ENCODE measurements around the gene TRIP6. TPM values are rescaled to one million over a fixed set of nuclear protein-coding genes. Genes with fewer than 3 reads are reported as not detected.

The TRIP6 gene
- total RNA-seq, 1 donor from 2014 or later: 78.9 TPM

- Mint-ChIP-seq H3K4me3 (peak overlapping the region; percentile 78), H3K27me3 (peaks cover 21% of the 10 kb centered on the region), H3K36me3 (no peaks in the 10 kb centered on the region), H3K27ac (peak overlapping the region; percentile 58), H3K9me3 (no peaks in the 10 kb centered on the region), H3K4me1 (ENCODE audit: unreplicated experiment) (peaks cover 17% of the 10 kb centered on the region)
- no peak for DNase-seq (ENCODE audit: extremely low spot score, unreplicated experiment)
- no peak for TF ChIP-seq CTCF (conservative IDR thresholded peaks at IDR 0.05)
These were observed 26.9 kb downstream of the TRIP6 start for GRCh38 chr7:100893910-100894721.

GRCh38 chr7:100894860-100895700, 27.9 kb downstream of the TRIP6 start:
- Mint-ChIP-seq H3K27me3 (peaks cover 24% of the 10 kb centered on the region), H3K27ac (no peak overlapping the region), H3K4me1 (ENCODE audit: unreplicated experiment) (peaks cover 17% of the 10 kb centered on the region), H3K4me3 (peak overlapping the region; percentile 55), H3K36me3 (no peaks in the 10 kb centered on the region), H3K9me3 (no peaks in the 10 kb centered on the region)
- peak; percentile 92 for TF ChIP-seq CTCF (conservative IDR thresholded peaks at IDR 0.05)
- DNase-seq (ENCODE audit: extremely low spot score, unreplicated experiment): peak; percentile 90

GRCh38 chr7:100895701-100895955, 28.4 kb downstream of the TRIP6 start, which contains the start of gene ACHE:
Gene ACHE, minus strand, starts transcription at chr7:100895888. Its CDS starts 1,656 bp downstream, at chr7:100894232.
- H3K4me1 Mint-ChIP-seq (ENCODE audit: unreplicated experiment): peaks cover 17% of the 10 kb centered on the region
- peaks cover 27% of the 10 kb centered on the region for H3K27me3 Mint-ChIP-seq
- H3K4me3 Mint-ChIP-seq: peak within 1 kb of the TSS; percentile 91
- no peaks in the 10 kb centered on the region for H3K36me3 Mint-ChIP-seq
- no peak for TF ChIP-seq CTCF (conservative IDR thresholded peaks at IDR 0.05)
- DNase-seq (ENCODE audit: extremely low spot score, unreplicated experiment): no peak
- H3K9me3 Mint-ChIP-seq: no peaks in the 10 kb centered on the region
- peak within 1 kb of the TSS; percentile 92 for H3K27ac Mint-ChIP-seq

- peak overlapping the region; percentile 92 for H3K27ac Mint-ChIP-seq
- TF ChIP-seq CTCF (conservative IDR thresholded peaks at IDR 0.05): no peak
- DNase-seq (ENCODE audit: extremely low spot score, unreplicated experiment): no peak
- H3K4me3 Mint-ChIP-seq: peak overlapping the region; percentile 91
- peaks cover 32% of the 10 kb centered on the region for H3K27me3 Mint-ChIP-seq
- peaks cover 17% of the 10 kb centered on the region for H3K4me1 Mint-ChIP-seq (ENCODE audit: unreplicated experiment)
- no peaks in the 10 kb centered on the region for H3K36me3 Mint-ChIP-seq
- H3K9me3 Mint-ChIP-seq: no peaks in the 10 kb centered on the region
These were observed 29.0 kb downstream of the TRIP6 start for GRCh38 chr7:100895956-100896731.

All from type B pancreatic cell (in vitro differentiated cells).